22Rv1 (cell line): ENCODE results near the gene NTN1.
"Not testable (repeated sequence)": the region's sequence is repeated elsewhere in the genome, so short reads cannot be mapped to it uniquely, and the experiment has no call there.

Source experiments
- H3K27ac ChIP-seq: fragments of 450-650 bp; 2 replicates; pipeline ENCODE4 v1.5.1; 2017
- CTCF ChIP-seq: fragments of 450-650 bp; IDR thresholded peaks from 2 replicates; pipeline ENCODE4 v1.5.1; 2017; ENCODE audit warnings: mild to moderate bottlenecking
- ZFX ChIP-seq: fragments of 450-650 bp; IDR thresholded peaks from 2 replicates; pipeline ENCODE4 v1.6.1; 2017; ENCODE audit warnings: antibody characterized with exemption, borderline replicate concordance

The NTN1 gene

GRCh38 chr17:9105068-9105868 is 84.0 kb downstream of the NTN1 start:
- TF ChIP-seq CTCF (no peak), ZFX (no peak)

GRCh38 chr17:9106278-9106677 is 85.0 kb downstream of the NTN1 start:
- H3K27ac ChIP-seq, result not testable (repeated sequence)

More at GRCh38 chr17:9105068-9105868, 84.0 kb downstream of the NTN1 start:
- H3K27ac ChIP-seq, result no peak overlapping the region

- no peak for TF ChIP-seq CTCF
- TF ChIP-seq ZFX, result no peak
- H3K27ac ChIP-seq, result no peak overlapping the region
Measured at GRCh38 chr17:9107527-9107926, 86.2 kb downstream of the NTN1 start.

- TF ChIP-seq ZFX (no peak), CTCF (no peak)
- H3K27ac ChIP-seq, result no peak overlapping the region
Measured at GRCh38 chr17:9108146-9108545, 86.8 kb downstream of the NTN1 start.

GRCh38 chr17:9109933-9110332 is 88.6 kb downstream of the NTN1 start:
- TF ChIP-seq ZFX (no peak), CTCF (no peak)
- no peak overlapping the region for H3K27ac ChIP-seq

- TF ChIP-seq CTCF (no peak), ZFX (no peak)
Measured at GRCh38 chr17:9110501-9110900, 89.2 kb downstream of the NTN1 start.

GRCh38 chr17:9115214-9116191 is 94.2 kb downstream of the NTN1 start:
- H3K27ac ChIP-seq, result no peak overlapping the region
- TF ChIP-seq ZFX, result no peak
- TF ChIP-seq CTCF, result peak; percentile 24; the same call in 1 of the 2 replicates

More at GRCh38 chr17:9110501-9110900, 89.2 kb downstream of the NTN1 start:
- H3K27ac ChIP-seq, result no peak overlapping the region
